Heart right ventricle (tissue), 16 donors: ENCODE measurements around the gene HSPB8. TPM values are rescaled to one million over a fixed set of nuclear protein-coding genes. Genes with fewer than 3 reads are reported as not detected.

Experiments used
- ATAC-seq, 8 donors: fragments of 200-7000 bp; cut with Tn5 transposase; one replicate each; pipeline ENCODE4 v1.9.1; 2020; ENCODE audit warnings: mild to moderate bottlenecking in 8 of 8, moderate library complexity in 8 of 8, moderate number of reproducible peaks in 1 of 8
- DNase-seq, 2 donors: peaks; one replicate each; pipeline ENCODE4 v3.0.0-alpha.2; 2020
- H3K27ac ChIP-seq, 10 donors: fragments of 200-600 bp; sonication (generic) in 2 of 10; one replicate each; pipeline versions ENCODE4 v1.5.0 to v1.8.0; 2020 to 2022; ENCODE audit warnings: mild to moderate bottlenecking in 3 of 10
- H3K27me3 ChIP-seq, 7 donors: fragments of 200-600 bp; one replicate each; pipeline ENCODE4 v1.8.0; 2021 to 2022; ENCODE audit warnings: mild to moderate bottlenecking in 2 of 7
- H3K36me3 ChIP-seq, 9 donors: fragments of 200-600 bp; sonication (generic) in 1 of 9; one replicate each; pipeline versions ENCODE4 v1.5.0 to v1.8.0; 2020 to 2022; ENCODE audit warnings: mild to moderate bottlenecking in 2 of 9
- H3K4me1 ChIP-seq, 9 donors: fragments of 200-600 bp; sonication (generic) in 1 of 9; one replicate each; pipeline versions ENCODE4 v1.5.0 to v1.8.0; 2020 to 2022; ENCODE audit warnings: mild to moderate bottlenecking in 4 of 9
- H3K4me3 ChIP-seq, 10 donors: fragments of 200-600 bp; sonication (generic) in 2 of 10; one replicate each; pipeline versions ENCODE4 v1.5.0 to v1.8.0; 2020 to 2022; ENCODE audit warnings: mild to moderate bottlenecking in 7 of 10, moderate library complexity in 2 of 10
- H3K9me3 ChIP-seq, 11 donors: fragments of 200-600 bp in 10 of 11; sonication (generic) in 2 of 11; one replicate each; pipeline versions ENCODE4 v1.5.0 to v1.8.0; 2013 to 2022; ENCODE audit warnings: mild to moderate bottlenecking in 2 of 11, control low read depth in 1 of 11, moderate library complexity in 1 of 11
- CTCF ChIP-seq, 9 donors: fragments of 200-600 bp; sonication (generic) in 2 of 9; IDR thresholded peaks; one replicate each; pipeline versions ENCODE4 v1.5.0 to v1.8.0; 2021 to 2022; ENCODE audit warnings: antibody characterized with exemption in 9 of 9, mild to moderate bottlenecking in 5 of 9, moderate library complexity in 1 of 9
- WGBS, 2 donors: extraction: QIAGEN DNeasy Blood & Tissue Kit; methylation state at CpG; one replicate each; pipeline ENCODE4 v1.1.7; 2013; ENCODE audit warnings: inconsistent platforms in 1 of 2; 5-methylcytosine and 5-hydroxymethylcytosine counted together
- intact Hi-C, 10 donors: fragments of 100-400 bp; cut with DNase I; formaldehyde crosslinking; loops; one replicate each; pipeline versions ENCODE4 v1.11.1 to v1.14.2; 2022
- polyA plus RNA-seq, 2 donors: library from polyadenylated mRNA; stranded (reverse); fragments of 200-250 nt; gene quantifications; one replicate each; pipeline ENCODE4 v1.2.3, GENCODE V29; 2013
- total RNA-seq, 10 donors: library from RNA; stranded (reverse); fragmentation: NEBNext Ultra II Directional in 3 of 10; extraction: Animal tissue kit (Norgen Biotek cat#: 25700) in 3 of 10; gene quantifications; one replicate each; pipeline versions ENCODE4 v1.2.1 to v1.2.4, GENCODE V29; 2021 to 2023
- donor health status: Arrhythmogenic right ventricular cardiomyopathy.
- donor health status: ischemic (EF 13 %, LVEDD 7.1; RV severe dilation, severe dysfunction).
- donor health status: healthy with polysubstance abuse.
- donor health status: DM: no; HTN: yes; CAD: no.
- donor health status: DM: no; HTN: no; CAD: no.
- donor health status: ischemic (EF 25% LVEDD 6.9; RV normal size, moderate dysfunction).
- donor health status: ischemic (EF 25% LVEDD 5.7; RV mildly dilated, moderate dysfunction).
- donor health status: healthy.
- donor health status: DM: yes; HTN: yes; CAD: no.
- donor health status: Ischemic cardiomyopathy.
- donor health status: ischemic (EF 35%, LVEDD 5.7; RV mildly dilated, moderate dysfunction).
- donor health status: nonischemic (EF 11% LVEDD 7.7; RV severe dilation, severe dysfunction).
- donor health status: DM: yes; HTN: yes; CAD: no.
- donor health status: PGD.
- donor health status: ischemic (EF 29% LVEDD 5.4; RV normal size, mild dysfunction).
- donor health status: nonischemic (EF 23%, LVEDD 6.1; RV moderate dilation, normal function).

HSPB8 gene
- total and polyA plus RNA-seq, 12 donors, result 250 to 720 (median 539) TPM

- Histone ChIP-seq H3K4me1 (peaks cover 2 to 16% (median 12%) of the 10 kb centered on the region in 9 donors), H3K36me3 (no peaks in the 10 kb centered on the region), H3K27ac (no peak overlapping the region), H3K27me3 (no peaks in the 10 kb centered on the region), H3K4me3 (no peak overlapping the region), H3K9me3 (peaks cover 0 to 6% (median 0%) of the 10 kb centered on the region in 11 donors)
- DNase-seq, result no peak
- intact Hi-C loops, result loop anchor here in 1 of 10 donors (10.0 kb wide), 1 partner anchor 67 kb away; the partner anchor contains the start of gene HSPB8
- ATAC-seq, result no peak
- no peak for TF ChIP-seq CTCF (IDR thresholded peaks at IDR 0.05)
- WGBS, 2 donors, result 82 to 85% methylated on average over 9 of the region's 9 CpGs
Measured at GRCh38 chr12:119241580-119242169, 62.9 kb downstream of the HSPB8 start.

Other genes with a start within 250 kb of the HSPB8 start
- gene SRRM4, start 197.4 kb upstream of the HSPB8 start, total RNA-seq, result under 1 TPM; 0.15 to 0.49 (median 0.29) TPM
- under 1 TPM; 0.06 to 0.37 TPM for gene SRRM4, start 197.4 kb upstream of the HSPB8 start, polyA plus RNA-seq
- gene CCDC60, start 155.8 kb downstream of the HSPB8 start, total RNA-seq, result not detected
- gene CCDC60, start 155.8 kb downstream of the HSPB8 start, polyA plus RNA-seq, result not detected